HG02610 (cell line): ENCODE results near the gene EPB42.

Source experiments
- ATAC-seq: cut with Tn5 transposase; IDR thresholded peaks from one replicate; pipeline ENCODE4 v1.9.1; 2021; ENCODE audit warnings: mild to moderate bottlenecking, moderate library complexity; ENCODE audit not compliant: unreplicated experiment

The EPB42 gene

GRCh38 chr15:43220991-43221403 lies at the start of gene EPB42:
EPB42 (minus strand) TSS chr15:43221018; CDS start chr15:43220825, 193 bp downstream.
- ATAC-seq, result no peak

DNA sequence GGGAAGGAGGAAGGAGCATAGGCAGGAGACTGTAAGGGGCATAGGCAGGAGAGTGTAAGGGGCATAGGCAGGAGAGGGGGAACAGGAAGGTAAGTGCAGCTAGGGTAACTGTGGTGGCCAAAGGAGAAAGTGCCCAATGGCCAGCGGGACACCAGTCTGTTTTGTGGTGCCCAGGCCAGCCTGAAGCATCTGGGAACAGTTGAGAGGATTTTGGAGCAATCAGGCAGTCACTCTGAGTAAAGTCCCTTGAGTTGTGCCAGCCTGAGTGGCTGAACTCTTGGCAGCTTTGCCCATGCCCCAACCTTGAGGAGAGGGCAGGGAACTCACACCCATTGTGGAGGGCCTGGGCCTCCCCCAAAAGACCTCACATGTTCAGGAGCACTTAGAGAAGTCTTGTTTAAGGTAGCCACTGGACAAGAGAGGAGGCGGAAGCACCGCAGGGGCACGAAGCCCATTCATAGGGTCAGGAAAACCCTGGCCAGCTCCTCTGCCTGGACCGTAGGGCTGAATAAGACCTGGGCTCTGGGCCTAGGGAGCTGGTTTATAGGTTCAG lies 49.4 kb upstream of the EPB42 start:
- no peak for ATAC-seq

- ATAC-seq, result no peak
These were observed 47.6 kb upstream of the EPB42 start for GRCh38 chr15:43268111-43269105.

GRCh38 chr15:43267439-43267838 lies 46.6 kb upstream of the EPB42 start:
- no peak for ATAC-seq

- no peak for ATAC-seq
These were observed 46.0 kb upstream of the EPB42 start, which contains the start of gene TGM5 for GRCh38 chr15:43266834-43267233. TGM5 (minus strand) TSS chr15:43266928; CDS start chr15:43266849, 79 bp downstream.

- ATAC-seq, result no peak
These were observed 45.6 kb upstream of the EPB42 start for GRCh38 chr15:43266386-43266785.

DNA sequence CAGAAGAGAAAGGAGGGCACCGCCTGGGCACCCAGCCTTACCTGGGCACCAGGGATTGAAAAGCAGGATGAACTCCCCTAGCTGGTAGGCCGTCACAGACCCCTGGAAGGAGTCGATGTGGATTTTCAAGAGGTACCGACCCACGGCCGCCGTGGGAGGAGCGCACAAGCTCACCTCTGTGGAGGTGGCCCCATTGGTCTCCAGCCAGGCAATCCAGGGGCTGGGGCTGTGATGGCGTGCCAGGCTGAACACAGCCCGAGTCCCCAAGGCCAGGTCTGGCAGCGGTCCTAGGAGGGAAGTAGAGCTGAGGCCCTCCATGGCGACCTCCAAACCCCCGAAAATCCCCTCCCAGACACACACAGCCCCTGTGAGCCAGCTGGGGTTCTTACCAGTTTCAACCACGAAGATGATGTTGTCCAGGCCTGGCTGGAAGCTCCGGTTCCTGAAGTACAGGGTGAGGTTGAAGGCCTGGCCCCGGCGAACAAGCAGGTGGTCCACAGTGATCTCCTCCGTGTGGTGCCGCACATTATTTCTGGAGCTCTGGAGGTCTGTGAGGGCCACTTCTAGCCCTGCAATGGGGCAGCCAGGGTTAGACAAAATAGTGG lies 39.3 kb upstream of the EPB42 start:
- ATAC-seq, result no peak

- no peak for ATAC-seq
These were observed 38.0 kb upstream of the EPB42 start for GRCh38 chr15:43258781-43259180.

DNA sequence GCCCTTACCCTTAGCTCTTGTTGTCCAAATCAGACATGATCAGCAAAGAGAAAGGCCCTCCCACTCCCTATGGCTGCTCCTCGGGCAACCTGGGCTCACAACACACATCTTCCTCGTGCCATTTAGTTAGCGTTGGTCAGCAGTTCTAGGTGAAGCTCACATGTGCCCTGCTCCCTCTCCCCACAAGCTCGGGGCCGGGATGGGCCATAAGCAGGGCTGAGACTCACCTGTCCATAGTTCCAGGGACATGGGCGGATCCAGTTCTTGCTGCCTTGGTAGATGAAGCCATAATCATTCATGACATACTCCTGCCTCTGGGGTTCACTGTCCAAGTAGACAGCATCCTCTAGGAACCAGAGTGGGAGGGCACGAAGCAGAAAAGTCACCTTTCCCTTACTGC lies 35.5 kb upstream of the EPB42 start:
- no peak for ATAC-seq

- no peak for ATAC-seq
These were observed 34.6 kb upstream of the EPB42 start for GRCh38 chr15:43255376-43255775.

- ATAC-seq, result peak; percentile 56
These were observed 32.9 kb upstream of the EPB42 start for GRCh38 chr15:43253431-43254403.

- ATAC-seq, result no peak
These were observed 31.0 kb upstream of the EPB42 start for GRCh38 chr15:43251871-43252250.

GRCh38 chr15:43251185-43251870 lies 30.5 kb upstream of the EPB42 start:
- ATAC-seq, result no peak

DNA sequence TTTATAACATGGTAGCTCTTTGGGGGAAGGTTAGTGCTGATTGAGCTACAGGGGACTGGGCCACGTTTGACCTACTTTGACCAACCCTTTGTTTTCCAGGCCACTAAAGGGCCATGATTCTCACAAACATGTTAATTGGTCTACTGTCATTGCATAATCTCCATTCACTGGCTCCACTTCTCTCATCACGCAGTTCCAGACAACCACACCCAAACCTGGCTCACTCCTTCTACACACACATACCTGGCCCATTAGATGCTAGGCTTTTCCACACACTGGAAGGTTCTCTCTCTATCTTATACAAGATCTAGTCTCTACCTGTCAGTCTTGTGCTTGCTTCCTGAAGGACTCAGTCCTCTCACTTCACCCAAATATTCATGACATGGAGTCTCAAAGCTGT lies 30.0 kb upstream of the EPB42 start:
- no peak for ATAC-seq

GRCh38 chr15:43249699-43250203 lies 28.9 kb upstream of the EPB42 start:
- ATAC-seq, result peak; percentile 52

DNA sequence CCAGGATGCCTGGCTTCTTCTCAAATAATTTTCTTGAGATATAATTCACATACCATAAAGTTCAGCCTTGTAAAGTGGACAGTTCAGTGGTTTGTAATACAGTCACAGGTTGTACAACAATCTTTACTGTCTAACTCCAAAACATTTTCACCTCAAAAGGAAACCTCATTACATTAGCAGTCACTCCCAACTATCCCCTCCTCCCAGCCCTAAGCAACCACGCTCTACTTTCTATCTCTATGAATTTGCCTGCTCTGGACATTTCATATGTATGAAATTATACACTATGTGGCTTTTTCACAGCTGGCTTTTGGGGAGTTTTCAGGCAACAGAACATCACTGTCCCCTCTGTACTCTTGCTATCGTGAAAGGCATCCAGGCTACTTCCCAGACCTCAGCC lies 28.4 kb upstream of the EPB42 start:
- peak; percentile 4 for ATAC-seq

- ATAC-seq, result no peak
These were observed 25.5 kb upstream of the EPB42 start for GRCh38 chr15:43246261-43246774.

DNA sequence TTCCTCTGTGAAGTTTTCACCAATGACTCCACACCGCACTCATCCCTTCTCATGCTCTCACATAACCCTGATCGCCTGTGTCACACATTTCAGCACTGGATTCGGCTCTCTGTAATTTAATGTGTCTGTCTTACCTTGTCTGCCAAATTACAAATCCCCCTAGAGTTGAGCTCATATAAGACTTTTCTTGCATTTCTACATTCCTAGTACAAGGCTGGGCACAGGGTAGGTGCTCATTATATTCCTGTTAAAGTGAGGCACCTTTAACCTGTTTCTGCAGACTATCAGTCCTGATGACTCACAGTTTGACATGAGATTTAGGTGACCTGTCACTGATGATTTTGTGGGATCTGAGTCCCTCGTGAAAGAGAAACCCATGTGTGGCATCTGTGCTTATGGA lies 23.3 kb upstream of the EPB42 start:
- ATAC-seq, result no peak

DNA sequence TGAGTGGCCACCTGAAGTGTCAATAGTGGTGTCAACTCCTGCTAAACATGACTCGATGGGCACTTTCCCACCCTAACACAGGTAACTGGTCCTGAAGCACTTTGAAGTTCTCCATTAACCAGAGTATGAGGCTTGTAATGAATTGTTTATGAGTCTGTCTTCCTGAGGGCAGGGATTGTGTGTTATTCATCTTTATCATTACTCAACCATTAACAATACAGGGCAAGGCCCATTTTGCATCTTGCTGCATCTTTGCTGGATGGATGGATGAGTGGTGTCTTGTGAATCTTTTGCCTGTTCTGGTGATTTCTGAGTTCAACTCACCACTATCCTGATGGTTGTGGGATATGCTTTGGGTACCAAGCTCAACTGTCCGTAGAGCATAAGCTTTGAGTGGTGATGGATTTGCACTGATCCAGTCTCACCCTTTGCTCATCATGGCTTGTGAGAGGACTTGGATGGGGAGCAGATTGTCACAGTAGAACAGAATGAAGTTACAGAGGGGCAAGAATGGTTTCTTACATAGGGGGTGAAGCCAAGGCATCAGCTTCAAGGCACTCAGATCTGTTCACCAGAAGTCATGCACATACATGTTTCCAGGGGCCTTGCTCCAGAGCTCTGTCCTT lies 22.3 kb upstream of the EPB42 start:
- no peak for ATAC-seq
